ENCODE data around the gene EXOC6B.

The EXOC6B gene

DNA sequence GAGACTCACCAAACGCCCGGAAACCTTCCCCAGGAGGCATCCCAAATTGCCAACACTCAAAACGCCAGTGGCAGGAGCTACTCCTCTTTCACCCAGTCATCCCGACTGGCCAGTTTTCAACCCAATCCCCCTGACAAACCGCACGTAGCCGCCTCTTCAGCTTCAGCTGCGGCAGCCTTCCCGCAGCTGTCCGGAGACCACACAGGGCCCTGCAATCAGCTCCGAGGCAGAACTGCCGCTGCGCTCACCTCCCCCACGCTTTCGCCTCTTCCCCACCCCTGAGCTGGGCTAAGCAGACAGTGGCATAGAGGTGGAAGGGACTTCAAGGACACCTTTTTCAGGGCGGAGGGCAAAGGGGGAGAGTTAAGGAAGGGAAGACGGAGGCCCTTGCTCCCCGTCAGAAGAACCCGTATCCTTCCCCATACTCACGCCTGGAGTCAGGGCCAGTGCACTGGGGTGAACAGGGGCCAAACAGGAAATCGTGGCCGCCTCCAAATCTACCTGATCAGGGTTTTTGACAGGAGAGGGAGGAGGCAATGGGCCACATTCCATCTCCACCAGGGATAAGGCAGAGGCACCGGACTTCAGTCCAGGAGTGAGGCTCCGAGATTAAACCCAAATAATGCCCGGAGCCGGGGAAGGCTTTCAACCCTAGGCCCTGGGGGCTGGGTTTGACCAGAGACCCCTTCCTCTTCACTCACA lies 695.0 kb downstream of the EXOC6B start:
- no peak overlapping the region for H3K14ac ChIP-seq (ENCODE audit: low read length)
- no peak overlapping the region for H3K4ac ChIP-seq (ENCODE audit: low read length)
- no peak overlapping the region for H4K91ac ChIP-seq (ENCODE audit: low read depth, low read length, poor library complexity)
- no peak overlapping the region for H4K8ac ChIP-seq (ENCODE audit: low read depth, low read length)
- no peaks in the 10 kb centered on the region for H3K36me3 ChIP-seq (replicated peaks in 1 of 2; ENCODE audit: control insufficient read depth in 2 of 2, insufficient read depth in 2 of 2, low read length in 2 of 2)
- peak overlapping the region; percentile 31 for H3K18ac ChIP-seq (ENCODE audit: low read length)
- no peaks in the 10 kb centered on the region for H3K79me1 ChIP-seq (ENCODE audit: low read depth, low read length)
- H3K9ac ChIP-seq (ENCODE audit: low read depth, low read length, poor library complexity): no peak overlapping the region
- no peak for DNase-seq (ENCODE audit: low spot score)
- WGBS, 2 donors (ENCODE audit: extremely low coverage in 2 of 2, insufficient read length in 2 of 2, insufficient replicate concordance in 1 of 2): no CpG with 5 or more reads among the region's 26 CpGs
- no peak overlapping the region for H3K23ac ChIP-seq (ENCODE audit: low read depth, low read length, poor library complexity)
- H3K4me1 ChIP-seq (ENCODE audit: control insufficient read depth in 2 of 2, insufficient read depth in 1 of 2, low read depth in 1 of 2, low read length in 2 of 2): peaks cover under 1 to 13% of the 10 kb centered on the region in 2 donors
- no peak overlapping the region for H2BK12ac ChIP-seq (ENCODE audit: low read length)
- H3K27me3 ChIP-seq (ENCODE audit: control insufficient read depth in 3 of 3, insufficient read depth in 3 of 3, low read depth in 1 of 3, low read length in 3 of 3): peaks cover 0 to 21% (median 0%) of the 10 kb centered on the region in 3 experiments
- no peak overlapping the region for H3K4me3 ChIP-seq (ENCODE audit: low read length in 2 of 2)
- no peak overlapping the region for H2AK5ac ChIP-seq (ENCODE audit: low read depth, low read length)
- no peak overlapping the region for H2BK5ac ChIP-seq (ENCODE audit: low read length)
- H2BK120ac ChIP-seq (ENCODE audit: low read depth, low read length): no peak overlapping the region
- H3K27ac ChIP-seq (replicated peaks; ENCODE audit: low read length): no peak overlapping the region
- no peaks in the 10 kb centered on the region for H3K9me3 ChIP-seq (replicated peaks in 1 of 2; ENCODE audit: control insufficient read depth in 2 of 2, insufficient read depth in 1 of 2, low read depth in 1 of 2, low read length in 2 of 2)
- H2BK15ac ChIP-seq (ENCODE audit: low read length): no peak overlapping the region
- peak overlapping the region; percentile 45 for H2AFZ ChIP-seq (ENCODE audit: low read length)
- H3K4me2 ChIP-seq (ENCODE audit: insufficient read depth, low read length, poor library complexity, severe bottlenecking): no peak overlapping the region

DNA sequence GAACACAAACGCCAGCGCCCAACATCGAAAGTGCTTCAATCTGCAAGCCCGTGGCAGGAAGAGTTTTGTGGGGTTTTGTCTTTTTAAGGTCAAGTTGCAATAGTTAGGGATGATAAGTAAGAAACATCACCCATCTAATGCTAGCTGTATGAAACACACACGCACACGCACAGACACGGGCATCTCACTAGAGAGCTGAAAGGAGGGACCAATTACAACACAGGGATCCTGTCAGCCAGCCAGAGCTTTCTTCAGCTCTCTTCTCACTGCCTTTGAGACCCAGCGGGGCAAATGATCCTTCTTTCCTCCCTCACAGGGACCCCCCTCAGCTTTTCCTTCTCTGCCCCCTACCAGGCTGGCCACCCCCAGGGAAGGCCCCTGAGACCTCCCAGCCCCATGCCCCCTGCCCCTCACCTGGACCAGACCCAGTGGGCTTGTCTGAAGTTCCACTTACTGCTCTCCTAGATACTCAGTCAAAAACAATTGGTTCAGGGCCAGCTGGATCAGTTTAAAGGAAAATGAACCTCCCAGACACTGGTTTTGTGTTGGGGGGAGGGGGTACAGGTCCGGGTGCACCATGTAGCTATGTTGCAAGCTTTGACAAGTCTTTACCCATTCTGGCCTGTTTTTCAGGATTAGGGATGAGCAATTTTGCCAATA lies 696.0 kb downstream of the EXOC6B start:
- Histone ChIP-seq H3K14ac (ENCODE audit: low read length) (no peak overlapping the region), H3K4me2 (ENCODE audit: insufficient read depth, low read length, poor library complexity, severe bottlenecking) (no peak overlapping the region), H3K9ac (ENCODE audit: low read depth, low read length, poor library complexity) (no peak overlapping the region), H4K91ac (ENCODE audit: low read depth, low read length, poor library complexity) (no peak overlapping the region), H3K36me3 (replicated peaks in 1 of 2; ENCODE audit: control insufficient read depth in 2 of 2, insufficient read depth in 2 of 2, low read length in 2 of 2) (no peaks in the 10 kb centered on the region), H4K8ac (ENCODE audit: low read depth, low read length) (no peak overlapping the region), H3K27me3 (ENCODE audit: control insufficient read depth in 3 of 3, insufficient read depth in 3 of 3, low read depth in 1 of 3, low read length in 3 of 3) (peaks cover 0 to 21% (median 0%) of the 10 kb centered on the region in 3 experiments), H3K79me1 (ENCODE audit: low read depth, low read length) (no peaks in the 10 kb centered on the region), H3K4ac (ENCODE audit: low read length) (no peak overlapping the region), H2AFZ (ENCODE audit: low read length) (no peak overlapping the region), H3K4me3 (ENCODE audit: low read length in 2 of 2) (no peak overlapping the region), H2BK15ac (ENCODE audit: low read length) (no peak overlapping the region), H2AK5ac (ENCODE audit: low read depth, low read length) (no peak overlapping the region), H3K23ac (ENCODE audit: low read depth, low read length, poor library complexity) (no peak overlapping the region), H2BK120ac (ENCODE audit: low read depth, low read length) (no peak overlapping the region), H2BK5ac (ENCODE audit: low read length) (no peak overlapping the region), H2BK12ac (ENCODE audit: low read length) (no peak overlapping the region), H3K18ac (ENCODE audit: low read length) (no peak overlapping the region), H3K4me1 (ENCODE audit: control insufficient read depth in 2 of 2, insufficient read depth in 1 of 2, low read depth in 1 of 2, low read length in 2 of 2) (peaks cover 0 to 12% of the 10 kb centered on the region in 2 donors), H3K27ac (replicated peaks; ENCODE audit: low read length) (no peak overlapping the region), H3K9me3 (replicated peaks in 1 of 2; ENCODE audit: control insufficient read depth in 2 of 2, insufficient read depth in 1 of 2, low read depth in 1 of 2, low read length in 2 of 2) (no peaks in the 10 kb centered on the region)
- DNase-seq (ENCODE audit: low spot score): no peak
- no CpG with 5 or more reads among the region's 9 CpGs for WGBS, 2 donors (ENCODE audit: extremely low coverage in 2 of 2, insufficient read length in 2 of 2, insufficient replicate concordance in 1 of 2)

DNA sequence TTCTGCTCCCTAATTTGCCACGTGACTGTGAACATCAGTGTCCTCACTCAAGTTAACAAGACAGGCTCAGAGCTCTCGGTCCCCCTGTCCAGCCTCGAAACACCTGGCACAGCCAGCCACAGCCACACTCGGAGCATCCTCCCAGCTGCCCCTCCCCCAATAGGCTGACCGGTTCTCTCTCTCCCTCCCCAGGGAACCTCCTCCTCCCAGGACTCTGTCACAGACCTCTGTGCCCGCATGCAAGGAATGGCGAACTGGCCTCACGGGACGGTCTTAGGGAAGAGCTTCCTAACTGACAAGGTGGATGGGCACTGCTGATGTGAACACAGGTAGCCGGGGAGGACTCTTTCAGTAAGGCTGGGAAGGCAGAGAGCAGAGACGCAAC lies 697.0 kb downstream of the EXOC6B start:
- H3K4me3 ChIP-seq (ENCODE audit: low read length in 2 of 2): no peak overlapping the region
- peaks cover 0 to 12% of the 10 kb centered on the region in 2 donors for H3K4me1 ChIP-seq (ENCODE audit: control insufficient read depth in 2 of 2, insufficient read depth in 1 of 2, low read depth in 1 of 2, low read length in 2 of 2)
- H4K8ac ChIP-seq (ENCODE audit: low read depth, low read length): no peak overlapping the region
- H3K14ac ChIP-seq (ENCODE audit: low read length): peak overlapping the region; percentile 42
- H3K27me3 ChIP-seq (ENCODE audit: control insufficient read depth in 3 of 3, insufficient read depth in 3 of 3, low read depth in 1 of 3, low read length in 3 of 3): peaks cover 0 to 20% (median 0%) of the 10 kb centered on the region in 3 experiments
- no peak overlapping the region for H2BK120ac ChIP-seq (ENCODE audit: low read depth, low read length)
- H3K9me3 ChIP-seq (replicated peaks in 1 of 2; ENCODE audit: control insufficient read depth in 2 of 2, insufficient read depth in 1 of 2, low read depth in 1 of 2, low read length in 2 of 2): no peaks in the 10 kb centered on the region
- no peak overlapping the region for H3K9ac ChIP-seq (ENCODE audit: low read depth, low read length, poor library complexity)
- H3K4me2 ChIP-seq (ENCODE audit: insufficient read depth, low read length, poor library complexity, severe bottlenecking): no peak overlapping the region
- no peak overlapping the region for H3K4ac ChIP-seq (ENCODE audit: low read length)
- H3K18ac ChIP-seq (ENCODE audit: low read length): no peak overlapping the region
- WGBS, 2 donors (ENCODE audit: extremely low coverage in 2 of 2, insufficient read length in 2 of 2, insufficient replicate concordance in 1 of 2): no CpG with 5 or more reads among the region's 11 CpGs
- peak overlapping the region; percentile 53 for H2AK5ac ChIP-seq (ENCODE audit: low read depth, low read length)
- no peak overlapping the region for H2AFZ ChIP-seq (ENCODE audit: low read length)
- no peak for DNase-seq (ENCODE audit: low spot score)
- no peak overlapping the region for H2BK12ac ChIP-seq (ENCODE audit: low read length)
- H3K36me3 ChIP-seq (replicated peaks in 1 of 2; ENCODE audit: control insufficient read depth in 2 of 2, insufficient read depth in 2 of 2, low read length in 2 of 2): no peaks in the 10 kb centered on the region
- no peak overlapping the region for H4K91ac ChIP-seq (ENCODE audit: low read depth, low read length, poor library complexity)
- no peak overlapping the region for H2BK15ac ChIP-seq (ENCODE audit: low read length)
- H2BK5ac ChIP-seq (ENCODE audit: low read length): no peak overlapping the region
- peak overlapping the region; percentile 11 for H3K23ac ChIP-seq (ENCODE audit: low read depth, low read length, poor library complexity)
- H3K79me1 ChIP-seq (ENCODE audit: low read depth, low read length): no peaks in the 10 kb centered on the region
- no peak overlapping the region for H3K27ac ChIP-seq (replicated peaks; ENCODE audit: low read length)

DNA sequence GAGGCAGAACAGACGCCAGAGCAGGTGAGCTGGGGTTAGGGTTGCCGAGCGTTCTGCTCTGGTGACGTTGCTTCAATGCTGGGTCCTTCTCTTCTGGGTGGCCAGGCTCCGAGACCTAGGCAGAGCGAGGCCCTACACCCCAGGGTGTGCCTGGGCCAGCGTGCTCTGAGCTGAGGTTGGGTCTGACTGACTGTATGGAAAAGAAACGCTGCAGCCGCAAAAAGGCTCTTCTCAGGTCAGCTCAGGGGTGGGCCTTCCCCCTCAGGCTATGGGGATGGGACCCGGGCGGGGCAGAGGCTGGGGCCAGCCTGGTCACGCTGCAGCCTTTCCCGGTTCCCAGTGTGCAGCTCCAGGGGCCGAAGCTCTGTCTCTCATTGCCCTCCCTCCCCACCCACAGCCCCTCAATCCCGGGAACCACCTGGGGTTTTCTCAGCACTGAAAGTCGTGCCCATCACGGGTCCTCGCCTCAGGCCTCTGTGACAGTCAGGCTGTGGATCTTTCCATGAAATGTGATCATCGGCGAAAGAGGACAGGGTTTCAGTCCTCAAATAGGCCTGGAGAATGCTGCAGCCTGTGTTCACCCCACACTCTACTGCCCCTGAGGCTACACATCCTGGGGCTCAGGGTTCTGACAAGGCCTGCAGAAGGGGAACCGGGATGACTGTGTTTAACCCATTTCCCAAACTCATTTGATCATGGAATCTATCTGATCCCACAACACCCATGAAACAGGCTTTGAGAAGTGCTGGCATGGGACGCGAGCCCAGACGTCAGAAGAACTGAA lies 697.6 kb downstream of the EXOC6B start:
- Histone ChIP-seq H2BK120ac (ENCODE audit: low read depth, low read length) (no peak overlapping the region), H3K4me3 (ENCODE audit: low read length in 2 of 2) (no peak overlapping the region), H2AK5ac (ENCODE audit: low read depth, low read length) (peak overlapping the region; percentile 64), H3K9ac (ENCODE audit: low read depth, low read length, poor library complexity) (peak overlapping the region; percentile 45), H3K4ac (ENCODE audit: low read length) (no peak overlapping the region), H2BK5ac (ENCODE audit: low read length) (peak overlapping the region; percentile 26), H3K79me1 (ENCODE audit: low read depth, low read length) (no peaks in the 10 kb centered on the region), H3K9me3 (replicated peaks in 1 of 2; ENCODE audit: control insufficient read depth in 2 of 2, insufficient read depth in 1 of 2, low read depth in 1 of 2, low read length in 2 of 2) (no peaks in the 10 kb centered on the region), H4K91ac (ENCODE audit: low read depth, low read length, poor library complexity) (no peak overlapping the region), H3K27me3 (ENCODE audit: control insufficient read depth in 3 of 3, insufficient read depth in 3 of 3, low read depth in 1 of 3, low read length in 3 of 3) (peaks cover 0 to 20% (median 0%) of the 10 kb centered on the region in 3 experiments), H2BK12ac (ENCODE audit: low read length) (no peak overlapping the region), H3K4me2 (ENCODE audit: insufficient read depth, low read length, poor library complexity, severe bottlenecking) (no peak overlapping the region), H3K36me3 (replicated peaks in 1 of 2; ENCODE audit: control insufficient read depth in 2 of 2, insufficient read depth in 2 of 2, low read length in 2 of 2) (no peaks in the 10 kb centered on the region), H3K23ac (ENCODE audit: low read depth, low read length, poor library complexity) (peak overlapping the region; percentile 39), H2AFZ (ENCODE audit: low read length) (no peak overlapping the region), H2BK15ac (ENCODE audit: low read length) (peak overlapping the region; percentile 26), H3K14ac (ENCODE audit: low read length) (peak overlapping the region; percentile 73), H4K8ac (ENCODE audit: low read depth, low read length) (no peak overlapping the region), H3K4me1 (ENCODE audit: control insufficient read depth in 2 of 2, insufficient read depth in 1 of 2, low read depth in 1 of 2, low read length in 2 of 2) (peaks cover 0 to 12% of the 10 kb centered on the region in 2 donors), H3K27ac (replicated peaks; ENCODE audit: low read length) (no peak overlapping the region), H3K18ac (ENCODE audit: low read length) (peak overlapping the region; percentile 60)
- DNase-seq (ENCODE audit: low spot score): no peak
- no CpG with 5 or more reads among the region's 24 CpGs for WGBS, 2 donors (ENCODE audit: extremely low coverage in 2 of 2, insufficient read length in 2 of 2, insufficient replicate concordance in 1 of 2)

All from neuronal stem cell (in vitro differentiated cells).